Ovary (tissue), 9 donors: Measurements from ENCODE around the gene LRRC58. TPM values are rescaled to one million over a fixed set of nuclear protein-coding genes. Genes with fewer than 3 reads are reported as not detected.

Source experiments
- DNase-seq, 5 donors: peaks; one replicate each; pipeline ENCODE4 v3.0.0-alpha.2; 2019 to 2020
- H3K27ac ChIP-seq, 2 donors: fragments of 200-600 bp; one replicate each; pipeline versions ENCODE4 v1.5.1 to v1.8.0; 2019 to 2022
- H3K27me3 ChIP-seq: fragments of 200-600 bp; one replicate; pipeline ENCODE4 v1.8.0; 2022
- H3K36me3 ChIP-seq: fragments of 200-600 bp; sonication (generic); one replicate; pipeline ENCODE4 v1.5.1; 2019
- H3K4me1 ChIP-seq: one replicate; pipeline ENCODE4 v1.8.1; 2013; ENCODE audit warnings: mild to moderate bottlenecking, moderate library complexity; ENCODE audit not compliant: insufficient read depth
- H3K4me3 ChIP-seq: fragments of 200-600 bp; sonication (generic); one replicate; pipeline ENCODE4 v1.5.1; 2017
- H3K9me3 ChIP-seq, 2 donors: fragments of 200-600 bp in 1 of 2; sonication (generic) in 1 of 2; one replicate each; pipeline versions ENCODE4 v1.5.1 to v1.8.1; 2013 to 2019; ENCODE audit warnings: mild to moderate bottlenecking in 1 of 2, moderate library complexity in 1 of 2
- CTCF ChIP-seq, 3 donors: fragments of 450-650 bp in 2 of 3; fragments of 200-600 bp in 1 of 3; IDR thresholded peaks; one replicate each; pipeline versions ENCODE4 v1.5.1 to v1.8.0; 2016 to 2022; ENCODE audit warnings: antibody characterized with exemption in 3 of 3, mild to moderate bottlenecking in 1 of 3
- EP300 ChIP-seq: sonication (generic); formaldehyde crosslinking; IDR thresholded peaks from one replicate; pipeline ENCODE4 v1.6.1; 2017; ENCODE audit warnings: antibody characterized with exemption
- POLR2A ChIP-seq: fragments of 450-650 bp; IDR thresholded peaks from one replicate; pipeline ENCODE4 v1.6.1; 2017; ENCODE audit warnings: antibody characterized with exemption, mild to moderate bottlenecking, moderate library complexity
- WGBS, 3 donors: extraction: QIAGEN DNeasy Blood & Tissue Kit in 1 of 3; methylation state at CpG; one replicate each; pipeline versions ENCODE4 v1.1.5 to v1.1.7; 2013 to 2017; 5-methylcytosine and 5-hydroxymethylcytosine counted together
- intact Hi-C, 4 donors: fragments of 100-400 bp; cut with DNase I; formaldehyde crosslinking; loops; one replicate each; pipeline versions ENCODE4 v1.11.0 to v1.15.1; 2022 to 2023
- polyA plus RNA-seq, 2 donors: library from polyadenylated mRNA; stranded (reverse); fragments of 200-250 nt in 1 of 2; fragments of 350-450 nt in 1 of 2; fragmentation: Illumina TruSeq in 1 of 2; extraction: RNeasy Lipid Tissue Mini Kit (QIAGEN cat#74804) in 1 of 2; gene quantifications; one replicate each; pipeline ENCODE4 v1.2.3, GENCODE V29; 2013 to 2014
- total RNA-seq, 7 donors: library from RNA; depleted of rRNA in 2 of 7; stranded (reverse); fragments of >200 nt in 2 of 7; fragmentation: NEBNext Ultra II Directional in 3 of 7; extraction: Animal tissue kit (Norgen Biotek cat#: 25700) in 3 of 7; gene quantifications; one replicate each; pipeline versions ENCODE4 v1.1.0 to v1.2.4, GENCODE V29; 2016 to 2023
- donor health status: DM: no; HTN: no; CAD: no; lungs with moderate emphysema.
- donor health status: DM: no; HTN: no; CAD: no.
- donor health status: Bipolar disorder and iron deficiency.
- donor health status: DM: yes; HTN: yes; CAD: no.
- donor health status: DM: no; HTN: no; CAD: no.
- donor health status: DM: yes; HTN: yes; CAD: no.

Gene LRRC58
- total and polyA plus RNA-seq, 9 donors, result 10.3 to 41.8 (median 31.2) TPM

- Histone ChIP-seq H3K4me3 (peak overlapping the region; percentile 68), H3K4me1 (peaks cover 4% of the 10 kb centered on the region), H3K27me3 (no peaks in the 10 kb centered on the region), H3K27ac (peak overlapping the region; percentile 91 to 94), H3K36me3 (no peaks in the 10 kb centered on the region), H3K9me3 (no peaks in the 10 kb centered on the region)
- no peak for TF ChIP-seq CTCF (IDR thresholded peaks at IDR 0.05)
- TF ChIP-seq EP300, result no peak
- TF ChIP-seq POLR2A, result no peak
- WGBS, 3 donors, result 1 to 4% (median 1%) methylated on average over 6 of the region's 6 CpGs
- intact Hi-C loops, result loop anchor here in 2 of 4 donors (5.0 to 10.0 kb wide), 3 partner anchors 65 to 255 kb away; partner anchors contain the start of gene GSK3B (in 1 of the 2)
- DNase-seq, result no peak
Measured at GRCh38 chr3:120349855-120350125, 636 bp upstream of the LRRC58 start.

GRCh38 chr3:120348065-120348990 is 826 bp downstream of the LRRC58 start:
- TF ChIP-seq CTCF (IDR thresholded peaks at IDR 0.05) (no peak), EP300 (no peak), POLR2A (no peak)
- H3K4me1 ChIP-seq, result peaks cover 4% of the 10 kb centered on the region
- 1% methylated on average over 36 to 41 of the region's 41 CpGs for WGBS, 3 donors
- no peaks in the 10 kb centered on the region for H3K9me3 ChIP-seq
- DNase-seq, result no peak
- no peaks in the 10 kb centered on the region for H3K36me3 ChIP-seq
- H3K27me3 ChIP-seq, result no peaks in the 10 kb centered on the region
- intact Hi-C loops, result loop anchor here in 2 of 4 donors (5.0 to 10.0 kb wide), 2 partner anchors 66 to 209 kb away; no protein-coding TSS in a partner anchor
- peak overlapping the region; percentile 91 to 94 for H3K27ac ChIP-seq
- peak overlapping the region; percentile 68 for H3K4me3 ChIP-seq

- Histone ChIP-seq H3K9me3 (no peaks in the 10 kb centered on the region), H3K27ac (no peak overlapping the region), H3K4me1 (peaks cover 2% of the 10 kb centered on the region), H3K27me3 (no peaks in the 10 kb centered on the region), H3K36me3 (no peaks in the 10 kb centered on the region), H3K4me3 (no peak overlapping the region)
- intact Hi-C loops, result loop anchor here in 1 of 4 donors (10.0 kb wide), 1 partner anchor 70 kb away; no protein-coding TSS in a partner anchor
- WGBS, 3 donors, result 43 to 48% (median 48%) methylated on average over 1 of the region's 1 CpG
- TF ChIP-seq CTCF (IDR thresholded peaks at IDR 0.05), result no peak
- TF ChIP-seq EP300, result no peak
- no peak for TF ChIP-seq POLR2A
- DNase-seq, result no peak
Measured at GRCh38 chr3:120344349-120344748, 4.8 kb downstream of the LRRC58 start.

- no peak for DNase-seq
- H3K36me3 ChIP-seq, result no peaks in the 10 kb centered on the region
- no peaks in the 10 kb centered on the region for H3K4me1 ChIP-seq
- TF ChIP-seq EP300, result no peak
- TF ChIP-seq POLR2A, result no peak
- TF ChIP-seq CTCF (IDR thresholded peaks at IDR 0.05), result no peak
- intact Hi-C loops, result loop anchor here in 1 of 4 donors (10.0 kb wide), 1 partner anchor 73 kb away; no protein-coding TSS in a partner anchor
- no peak overlapping the region for H3K4me3 ChIP-seq
- H3K27me3 ChIP-seq, result no peaks in the 10 kb centered on the region
- WGBS, 3 donors, result 95 to 97% (median 96%) methylated on average over 4 to 8 of the region's 8 CpGs
- H3K9me3 ChIP-seq, result no peaks in the 10 kb centered on the region
- H3K27ac ChIP-seq, result no peak overlapping the region
Measured at GRCh38 chr3:120341658-120342346, 7.4 kb downstream of the LRRC58 start.
